HepG2 (cell line): ENCODE results near the gene ACSS1. TPM values are rescaled to one million over a fixed set of nuclear protein-coding genes. Genes with fewer than 3 reads are reported as not detected.

ENCODE experiments used
- ARID5B ChIP-seq: IDR thresholded peaks from 2 replicates; pipeline ENCODE4 v1.4.0; 2020; ENCODE audit warnings: mild to moderate bottlenecking, missing genetic modification reagents
- DRAP1 ChIP-seq: IDR thresholded peaks from 2 replicates; pipeline ENCODE4 v1.6.1; 2016; ENCODE audit warnings: missing genetic modification reagents, missing compliant biosample characterization
- FOXA3 ChIP-seq: IDR thresholded peaks from 2 replicates; pipeline ENCODE4 v1.6.1; 2016; ENCODE audit warnings: missing genetic modification reagents, missing compliant biosample characterization
- FOXC1 ChIP-seq: sonication (generic); formaldehyde crosslinking; IDR thresholded peaks from 2 replicates; pipeline ENCODE4 v1.8.0; 2022; ENCODE audit warnings: mild to moderate bottlenecking, missing genetic modification reagents, borderline replicate concordance
- GLI4 ChIP-seq: sonication (generic); formaldehyde crosslinking; IDR thresholded peaks from 2 replicates; pipeline ENCODE4 v1.5.1; 2020; ENCODE audit warnings: missing genetic modification reagents, mild to moderate bottlenecking, moderate library complexity, borderline replicate concordance
- MTF2 ChIP-seq: sonication (generic); formaldehyde crosslinking; IDR thresholded peaks from 2 replicates; pipeline ENCODE4 v1.5.0; 2020; ENCODE audit warnings: missing genetic modification reagents, borderline replicate concordance
- NFRKB ChIP-seq: fragments of 450-650 bp; IDR thresholded peaks from 2 replicates; pipeline ENCODE4 v1.6.1; 2017
- PHF8 ChIP-seq: sonication (generic); formaldehyde crosslinking; IDR thresholded peaks from 2 replicates; pipeline ENCODE4 v1.5.0; 2020; ENCODE audit warnings: missing genetic modification reagents
- REST ChIP-seq, 2 experiments: IDR thresholded peaks; 2 replicates each; pipeline ENCODE4 v1.6.1; 2011 to 2012; ENCODE audit warnings: low read length in 2 of 2, borderline replicate concordance in 1 of 2, low read depth in 1 of 2, mild to moderate bottlenecking in 1 of 2, moderate library complexity in 1 of 2
- RNF2 ChIP-seq: fragments of 450-650 bp; conservative IDR thresholded peaks from 2 replicates; pipeline ENCODE4 v1.6.1; 2016; ENCODE audit warnings: low read depth
- SOX5 ChIP-seq: IDR thresholded peaks from 2 replicates; pipeline ENCODE4 v1.6.1; 2016; ENCODE audit warnings: borderline replicate concordance
- TFDP2 ChIP-seq: sonication (generic); formaldehyde crosslinking; IDR thresholded peaks from 2 replicates; pipeline ENCODE4 v1.4.0; 2020; ENCODE audit warnings: missing genetic modification reagents
- ZBTB21 ChIP-seq: sonication (generic); formaldehyde crosslinking; IDR thresholded peaks from 2 replicates; pipeline ENCODE4 v1.4.0; 2020; ENCODE audit warnings: missing genetic modification reagents
- ZFX ChIP-seq: sonication (generic); formaldehyde crosslinking; IDR thresholded peaks from 2 replicates; pipeline ENCODE4 v1.4.0; 2020; ENCODE audit warnings: mild to moderate bottlenecking, low read depth, missing genetic modification reagents, moderate library complexity
- ZNF143 ChIP-seq: sonication (generic); formaldehyde crosslinking; IDR thresholded peaks from 2 replicates; pipeline ENCODE4 v1.4.0; 2020; ENCODE audit warnings: missing genetic modification reagents
- ZNF230 ChIP-seq: sonication (generic); formaldehyde crosslinking; IDR thresholded peaks from 2 replicates; pipeline ENCODE4 v1.4.0; 2020; ENCODE audit warnings: mild to moderate bottlenecking, missing genetic modification reagents
- ZNF260 ChIP-seq: sonication (generic); formaldehyde crosslinking; IDR thresholded peaks from 2 replicates; pipeline ENCODE4 v1.4.0; 2020; ENCODE audit warnings: missing genetic modification reagents, low read depth, mild to moderate bottlenecking, borderline replicate concordance
- ZNF335 ChIP-seq: sonication (generic); formaldehyde crosslinking; IDR thresholded peaks from 2 replicates; pipeline ENCODE4 v1.4.0; 2020; ENCODE audit warnings: missing genetic modification reagents
- ZNF451 ChIP-seq: sonication (generic); formaldehyde crosslinking; IDR thresholded peaks from 2 replicates; pipeline ENCODE4 v1.5.0; 2020; ENCODE audit warnings: mild to moderate bottlenecking, missing genetic modification reagents
- ZNF740 ChIP-seq: sonication (generic); formaldehyde crosslinking; IDR thresholded peaks from 2 replicates; pipeline ENCODE4 v1.4.0; 2020; ENCODE audit warnings: missing genetic modification reagents
- ZNF768 ChIP-seq: sonication (generic); formaldehyde crosslinking; IDR thresholded peaks from 2 replicates; pipeline ENCODE4 v1.4.0; 2020; ENCODE audit warnings: missing genetic modification reagents
- ZNF891 ChIP-seq: sonication (generic); formaldehyde crosslinking; IDR thresholded peaks from 2 replicates; pipeline ENCODE4 v1.5.0; 2020; ENCODE audit warnings: mild to moderate bottlenecking, missing genetic modification reagents
- polyA plus RNA-seq, 8 experiments: library from polyadenylated mRNA; depleted of rRNA in 3 of 8; stranded (reverse) in 7 of 8; unstranded in 1 of 8; fragments of >200 nt; fragmentation: Illumina TruSeq in 4 of 8; extraction: Trizol in 4 of 8; gene quantifications; 2 replicates each; pipeline versions ENCODE4 v1.2.1 to v1.2.3, GENCODE V29; 2011 to 2016; ENCODE audit warnings: low read depth in 4 of 8, missing spikeins in 1 of 8, mixed read lengths in 1 of 8; ENCODE audit not compliant: insufficient read depth in 1 of 8
- total RNA-seq, 5 experiments: library from RNA; depleted of rRNA; stranded (reverse); fragments of >200 nt; fragmentation: Illumina TruSeq; extraction: Trizol; gene quantifications; 2 replicates each; pipeline ENCODE4 v1.2.3, GENCODE V29; 2016; ENCODE audit warnings: low read depth in 1 of 5

Gene ACSS1
- total and polyA plus RNA-seq, 2 of the 13 experiments (the other 11 are each of a cell fraction or from before 2014, with no cell fraction given): 15.2 to 41.6 TPM

GRCh38 chr20:25017257-25017803 is 40.6 kb downstream of the ACSS1 start (continued):
- TF ChIP-seq REST (IDR thresholded peaks at IDR 0.05; ENCODE audit: borderline replicate concordance in 1 of 2, low read depth in 1 of 2, low read length in 2 of 2) (no peak), ZNF740 (CRISPR knock-in tag) (no peak), RNF2 (no peak), GLI4 (CRISPR knock-in tag) (no peak), ZNF335 (CRISPR knock-in tag) (no peak), ZNF230 (CRISPR knock-in tag) (no peak), ARID5B (CRISPR knock-in tag) (peak; percentile 76), ZNF768 (CRISPR knock-in tag) (peak; percentile 85), FOXA3 (CRISPR knock-in tag) (peak; percentile 64), TFDP2 (no peak; the same call in 1 of the 2 replicates), DRAP1 (no peak), ZNF143 (CRISPR knock-in tag) (peak; percentile 49), ZNF260 (CRISPR knock-in tag) (no peak), ZNF451 (CRISPR knock-in tag) (no peak), ZFX (CRISPR knock-in tag) (no peak), SOX5 (CRISPR knock-in tag) (no peak; the same call in 1 of the 2 replicates), NFRKB (no peak), MTF2 (CRISPR knock-in tag) (no peak), PHF8 (CRISPR knock-in tag) (no peak), FOXC1 (CRISPR knock-in tag) (peak; percentile 34; the same call in 1 of the 2 replicates), ZBTB21 (CRISPR knock-in tag) (no peak), ZNF891 (CRISPR knock-in tag) (peak; percentile 70)
